Stimulated activated CD4-positive, alpha-beta T cell treated with anti-CD3 and anti-CD28 coated beads, Interleukin-12 subunit alpha, Interleukin-12 subunit beta, amount 100 ng/mL, for 24 hours (primary cell): Measurements from ENCODE around the gene RPS6KA3.
"Not testable (repeated sequence)": the region's sequence is repeated elsewhere in the genome, so short reads cannot be mapped to it uniquely, and the experiment has no call there.

Experiments
- DNase-seq, 2 experiments: peaks; one replicate each; pipeline ENCODE4 v3.0.0-alpha.2; 2020; ENCODE audit warnings: low read depth in 2 of 2

Gene RPS6KA3

DNA sequence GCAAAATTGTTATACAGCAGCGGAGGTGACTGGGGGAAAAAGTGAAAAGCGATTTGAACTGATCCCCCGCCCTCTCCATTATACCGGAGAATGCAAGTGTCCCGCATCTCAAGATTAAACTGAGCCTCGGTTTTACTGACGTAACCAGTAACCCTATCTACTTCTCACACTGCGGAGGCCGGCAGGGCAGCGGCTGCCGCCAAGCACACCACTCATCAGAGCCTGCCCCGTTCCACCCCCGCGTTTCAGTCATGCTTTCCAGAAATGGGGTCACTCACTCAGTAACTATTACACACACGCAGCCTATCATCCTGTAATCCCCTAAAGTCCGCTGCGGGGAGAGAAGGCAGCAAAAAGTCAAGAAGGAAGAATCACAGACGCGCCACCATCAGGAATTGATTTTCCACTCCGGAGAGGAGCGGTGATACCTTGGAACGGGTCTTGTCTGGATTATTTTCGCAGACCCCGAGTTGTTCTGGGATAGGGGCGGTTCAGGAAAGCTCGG lies 1.4 kb downstream of the RPS6KA3 start:
- DNase-seq = peak in 1 of 2 experiments; percentile 71

DNA sequence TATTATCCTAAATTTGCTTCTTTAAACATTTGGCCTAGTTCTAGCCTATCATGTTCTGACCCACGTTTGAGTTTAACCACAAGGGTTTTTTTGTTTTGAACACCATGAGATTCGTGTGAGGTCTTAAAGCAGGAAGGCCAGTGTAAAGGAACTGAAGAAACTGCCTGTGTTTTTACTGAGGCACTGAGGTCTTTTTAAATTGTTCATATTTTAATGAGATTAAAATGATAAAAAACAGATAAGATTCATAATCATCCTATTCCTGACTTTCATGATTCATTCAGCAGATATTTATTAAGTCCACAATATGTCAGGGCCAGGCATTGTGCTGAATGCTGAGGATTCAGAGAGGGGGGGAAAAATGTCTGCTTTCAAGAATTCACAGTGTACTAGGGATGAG lies 3.2 kb downstream of the RPS6KA3 start:
- no peak for DNase-seq

DNA sequence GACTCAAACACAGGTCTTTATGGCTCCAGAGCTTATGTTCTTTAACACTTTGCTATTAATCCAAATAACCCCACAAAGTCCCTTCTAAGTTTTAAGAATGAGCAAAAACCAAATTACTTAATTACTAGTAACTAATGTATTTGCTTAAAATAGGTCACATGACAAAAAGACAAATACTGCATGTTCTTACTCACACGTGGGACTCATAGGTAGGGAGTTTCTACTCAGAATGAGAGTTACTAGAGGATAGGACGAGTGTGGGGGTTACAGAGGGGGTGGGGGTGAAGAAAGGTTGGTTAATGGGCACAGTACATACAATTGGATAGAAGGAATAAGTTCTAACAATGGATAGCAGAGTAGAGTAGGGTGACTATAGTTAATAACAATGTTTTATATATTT lies 5.8 kb downstream of the RPS6KA3 start:
- no peak for DNase-seq

DNA sequence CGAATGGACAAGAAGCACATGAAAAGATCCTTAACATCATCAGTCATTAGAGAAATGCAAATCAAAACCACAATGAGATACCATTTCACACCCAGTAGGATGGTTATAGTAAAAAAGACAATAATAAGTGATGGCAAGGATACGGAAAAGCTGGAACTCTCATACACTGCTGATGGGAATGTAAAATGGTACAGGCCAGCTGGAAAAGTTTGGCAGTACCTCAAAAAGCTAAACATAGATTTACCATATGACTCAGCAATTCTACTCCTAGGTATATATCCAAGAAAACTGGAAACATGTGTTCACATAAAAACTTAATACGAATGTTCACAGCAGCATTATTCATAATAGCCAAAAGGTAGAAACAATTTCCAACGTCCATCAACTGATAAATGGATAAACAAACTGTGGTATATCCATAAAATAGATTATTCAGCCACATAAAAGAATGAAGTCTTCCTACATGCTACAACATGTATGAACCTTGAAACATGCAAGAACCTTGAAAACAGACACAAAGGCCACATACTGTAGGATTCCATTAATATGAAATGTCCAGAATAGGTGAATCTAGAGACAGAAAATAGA lies 11.9 kb downstream of the RPS6KA3 start:
- DNase-seq = no peak

- no peak for DNase-seq
Measured at GRCh38 chrX:20253232-20253543, 13.5 kb downstream of the RPS6KA3 start.

- DNase-seq = peak in 1 of 2 experiments; percentile 66
Measured at GRCh38 chrX:20252381-20253231, 14.1 kb downstream of the RPS6KA3 start.

- DNase-seq = no peak
Measured at GRCh38 chrX:20251691-20252090, 15.0 kb downstream of the RPS6KA3 start.

- not testable (repeated sequence) for DNase-seq
Measured at GRCh38 chrX:20250146-20250545, 16.6 kb downstream of the RPS6KA3 start.

GRCh38 chrX:20248592-20249192 lies 18.0 kb downstream of the RPS6KA3 start:
- DNase-seq = no peak

- DNase-seq = no peak
Measured at GRCh38 chrX:20244931-20245330, 21.8 kb downstream of the RPS6KA3 start.

GRCh38 chrX:20240201-20240600 lies 26.5 kb downstream of the RPS6KA3 start:
- DNase-seq = no peak

DNA sequence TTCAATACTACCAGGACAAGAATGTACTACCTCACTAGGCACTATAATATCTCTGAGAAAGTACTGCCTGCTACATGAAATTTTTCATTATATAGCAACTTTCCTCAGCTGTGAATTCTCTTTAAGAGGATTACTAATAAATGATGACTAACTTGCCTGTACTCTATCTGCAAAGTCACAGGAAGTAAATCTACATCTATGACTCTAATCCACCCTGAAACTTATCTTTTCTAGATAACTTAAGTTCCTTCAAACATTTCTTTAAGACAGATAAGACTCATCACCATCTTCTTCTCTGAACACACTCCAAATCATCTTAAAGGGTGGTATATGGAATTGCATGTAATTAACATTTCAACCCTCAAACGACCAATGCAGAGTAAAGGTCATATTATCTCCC lies 28.8 kb downstream of the RPS6KA3 start:
- no peak for DNase-seq

DNA sequence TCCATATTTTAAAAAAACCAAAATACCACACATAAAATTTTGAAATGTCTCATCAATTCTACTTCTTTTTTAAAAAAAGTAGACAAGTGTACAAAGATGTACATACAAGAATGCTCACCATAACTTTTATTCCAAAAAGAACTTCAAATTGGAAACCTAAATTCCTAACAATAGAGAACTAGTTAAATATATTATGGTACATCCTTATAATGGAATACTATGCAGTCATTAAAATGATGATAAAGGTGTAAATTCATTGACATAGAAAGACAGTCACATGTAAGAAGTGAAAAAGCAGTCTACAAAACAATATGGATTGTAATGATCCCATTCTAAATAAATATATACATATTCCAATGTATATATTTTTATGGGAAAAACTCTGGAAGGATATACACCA lies 31.0 kb downstream of the RPS6KA3 start:
- DNase-seq = no peak

DNA sequence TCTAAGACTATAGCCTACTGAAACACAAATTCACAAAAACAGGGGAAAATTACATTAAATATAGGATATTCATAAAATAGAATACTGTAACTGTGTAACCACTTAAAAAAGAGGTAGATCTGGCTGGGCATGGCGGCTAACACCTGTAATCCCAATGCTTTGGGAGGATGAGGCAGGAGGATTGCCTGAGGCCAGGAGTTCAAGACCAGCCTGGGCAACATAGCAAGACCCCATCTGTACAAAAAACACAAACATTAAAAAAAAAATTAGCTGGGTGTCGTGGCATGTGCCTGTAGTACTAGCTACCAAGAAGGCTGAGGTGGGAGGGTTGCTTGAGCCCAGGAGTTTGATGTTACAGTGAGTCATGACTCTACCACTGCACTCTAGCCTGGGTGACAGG lies 33.4 kb downstream of the RPS6KA3 start:
- DNase-seq = no peak

GRCh38 chrX:20231598-20231997 lies 35.1 kb downstream of the RPS6KA3 start:
- DNase-seq = no peak

DNA sequence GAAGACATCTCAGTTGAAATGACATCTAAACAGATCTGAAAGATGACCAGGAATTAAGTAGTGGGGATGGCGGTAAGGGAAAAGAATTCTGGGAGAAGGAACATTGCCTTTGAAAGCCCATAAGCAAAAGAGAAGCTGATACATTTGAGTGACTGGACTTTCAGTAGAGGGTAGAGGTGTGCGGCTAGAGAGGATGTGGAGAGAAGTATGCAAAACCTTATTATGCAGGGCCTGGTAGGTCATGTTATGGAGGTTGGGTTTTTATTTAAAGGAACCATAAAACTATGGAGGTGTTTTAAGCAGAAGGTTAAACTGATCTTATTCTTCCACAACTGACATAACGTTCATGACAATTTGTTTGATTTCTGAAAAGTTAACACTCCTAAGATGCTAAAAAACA lies 36.3 kb downstream of the RPS6KA3 start:
- no peak for DNase-seq

- DNase-seq = no peak
Measured at GRCh38 chrX:20229155-20229554, 37.6 kb downstream of the RPS6KA3 start.

DNA sequence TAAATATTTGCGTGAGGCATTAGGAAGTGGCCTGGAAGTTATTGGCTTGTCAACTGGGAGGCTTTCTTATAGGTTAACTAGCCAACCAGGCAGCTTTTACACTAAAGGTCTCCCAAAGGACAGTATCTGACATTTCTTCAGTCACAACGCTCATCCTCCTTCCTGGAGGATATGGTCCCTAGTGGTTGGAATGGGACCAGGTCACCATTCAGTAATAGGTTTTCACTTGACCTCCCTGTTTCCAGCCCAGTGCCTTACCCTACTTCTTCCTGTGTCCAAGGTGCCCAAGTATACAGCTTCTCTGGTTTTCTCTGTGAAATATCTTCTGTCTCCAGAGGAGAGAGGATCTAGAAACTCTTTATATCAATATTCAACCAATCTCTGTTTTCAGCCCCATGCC lies 38.5 kb downstream of the RPS6KA3 start:
- no peak for DNase-seq

DNA sequence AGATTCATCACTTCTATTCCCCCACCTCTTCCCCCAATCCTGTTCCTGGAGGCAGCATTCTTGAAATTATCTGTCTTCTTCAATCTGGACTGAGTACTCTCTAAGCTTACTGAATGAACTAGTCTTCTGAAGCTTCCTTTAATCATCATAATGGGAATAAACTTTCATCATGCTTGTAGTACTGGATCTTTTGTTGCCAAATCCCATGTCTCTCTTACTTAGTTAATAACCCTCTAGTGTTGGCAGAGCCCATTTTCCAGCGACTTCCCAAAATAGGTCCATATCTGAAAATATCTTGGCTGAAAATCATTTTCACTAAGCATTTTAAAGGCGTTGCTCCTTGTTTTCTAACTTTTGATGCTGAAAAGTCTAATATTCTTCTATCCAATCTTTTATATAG lies 39.6 kb downstream of the RPS6KA3 start:
- no peak for DNase-seq

DNA sequence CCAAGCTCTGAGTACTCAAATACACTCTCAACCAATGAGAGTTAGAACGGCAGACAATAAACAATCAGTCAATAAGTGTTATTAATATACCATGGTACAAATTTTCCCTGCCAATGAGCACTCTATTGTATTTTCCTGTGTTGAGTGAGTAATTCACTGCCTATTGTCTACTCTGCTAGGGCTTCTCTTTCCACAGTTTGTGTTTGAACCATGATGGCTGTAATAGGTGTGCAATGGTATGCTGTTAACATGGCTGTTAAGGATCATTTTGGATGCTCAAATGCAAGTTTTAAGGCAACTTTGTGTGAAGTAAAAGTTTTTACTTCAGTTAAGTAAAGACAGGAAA lies 41.2 kb downstream of the RPS6KA3 start:
- DNase-seq = no peak

DNA sequence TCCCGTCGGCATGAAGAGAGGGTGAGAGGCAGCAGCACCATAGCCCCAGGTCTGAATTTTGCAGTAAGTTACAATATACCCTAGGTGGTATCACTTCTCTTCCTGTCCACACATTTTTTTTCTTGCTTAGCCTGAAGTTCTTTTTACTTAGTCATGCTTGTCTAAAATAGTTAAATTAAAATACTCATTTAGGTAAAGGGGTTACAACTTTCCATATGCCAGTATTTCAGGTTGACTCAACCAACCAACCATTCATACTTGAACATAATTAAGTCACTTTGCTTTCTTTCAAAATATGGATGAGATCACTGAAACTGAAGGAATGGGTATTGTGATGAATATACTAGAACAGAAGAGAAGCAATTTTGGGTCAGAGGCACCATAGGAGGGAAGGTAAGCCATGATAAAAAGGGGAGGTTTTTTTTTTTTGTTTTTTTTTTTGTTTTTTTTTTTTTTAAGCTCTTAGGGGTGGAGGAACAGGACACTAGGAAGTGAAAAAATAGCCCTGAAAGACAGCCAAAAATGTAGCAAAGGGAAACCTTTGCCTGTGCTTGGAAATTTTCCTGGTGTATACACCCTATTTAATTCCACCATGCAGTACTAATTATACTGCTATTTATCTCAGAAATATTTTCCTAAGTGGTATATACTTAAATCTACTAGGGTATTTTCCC lies 41.8 kb downstream of the RPS6KA3 start:
- no peak for DNase-seq

DNA sequence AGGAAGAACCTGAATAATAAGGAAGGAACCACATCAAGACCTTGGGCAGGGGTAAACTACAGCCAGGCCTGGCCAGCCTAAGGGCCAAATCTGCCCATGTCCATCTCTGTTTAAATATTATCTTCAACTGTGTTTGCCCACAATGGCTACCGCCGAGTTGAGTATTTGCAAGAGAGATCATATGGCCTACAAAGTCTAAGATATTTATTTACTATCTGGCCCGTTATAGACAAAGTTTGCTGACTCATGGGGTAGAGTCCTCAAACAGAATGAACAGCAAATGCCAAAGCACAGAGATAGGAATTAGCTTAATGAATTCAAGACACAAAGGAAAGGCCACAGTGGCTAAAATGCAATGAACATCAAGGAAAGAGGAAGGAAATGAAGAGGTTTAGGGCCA lies 44.8 kb downstream of the RPS6KA3 start:
- no peak for DNase-seq
